Caco-2 (cell line): ENCODE results near the gene BBS7. TPM values are rescaled to one million over a fixed set of nuclear protein-coding genes. Genes with fewer than 3 reads are reported as not detected.

Experiments used
- BruUV-seq: library from RNA; stranded (reverse); fragments of 400-500 nt; replicated peaks from 2 replicates; lab custom pipeline; 2021; lab: Mats Ljungman, UMichigan
- CTCF ChIA-PET: fragments of 300-600 bp; sonication (Branson Sonifier 250); formaldehyde crosslinking; loops from one replicate; lab custom pipeline; 2022; ENCODE audit warnings: antibody characterized with exemption; lab: Charles Lee
- POLR2A ChIA-PET: fragments of 300-600 bp; sonication (Branson Sonifier 250); formaldehyde crosslinking; loops from one replicate; lab custom pipeline; 2022; ENCODE audit warnings: antibody characterized with exemption; lab: Charles Lee
- DNase-seq, 2 experiments: peaks; one replicate each; pipeline versions ENCODE4 v3.0.0 to v3.0.0-alpha.2; 2020 to 2022
- H3K27me3 ChIP-seq: replicated peaks from 2 replicates; pipeline ENCODE4 v1.6.0; 2011; ENCODE audit warnings: low read length; ENCODE audit not compliant: control insufficient read depth, insufficient read depth
- H3K36me3 ChIP-seq: 2 replicates; pipeline ENCODE4 v1.5.1; 2011; ENCODE audit warnings: low read length; ENCODE audit not compliant: control insufficient read depth, insufficient read depth
- H3K4me1 ChIP-seq: fragments of 250-450 bp; sonication (Bioruptor Pico); 2 replicates; pipeline ENCODE4 v1.5.1; 2020; ENCODE audit warnings: mild to moderate bottlenecking
- H3K4me3 ChIP-seq: 2 replicates; pipeline ENCODE4 v1.5.1; 2011; ENCODE audit warnings: low read depth, mild to moderate bottlenecking, control low read depth, low read length
- H3K9me3 ChIP-seq: fragments of 250-450 bp; sonication (Bioruptor Pico); 2 replicates; pipeline ENCODE4 v1.5.1; 2020; ENCODE audit warnings: mild to moderate bottlenecking, moderate library complexity
- H3K27ac Mint-ChIP-seq: one replicate; pipeline ENCODE4 v1.8.0; 2022; ENCODE audit warnings: mixed read lengths; ENCODE audit not compliant: unreplicated experiment
- H3K27me3 Mint-ChIP-seq: one replicate; pipeline ENCODE4 v1.8.0; 2022; ENCODE audit warnings: mixed read lengths; ENCODE audit not compliant: insufficient read depth, unreplicated experiment
- H3K36me3 Mint-ChIP-seq: one replicate; pipeline ENCODE4 v1.8.0; 2022; ENCODE audit warnings: mild to moderate bottlenecking, mixed read lengths; ENCODE audit not compliant: insufficient read depth, unreplicated experiment
- H3K4me1 Mint-ChIP-seq: one replicate; pipeline ENCODE4 v1.8.0; 2022; ENCODE audit warnings: low read depth, mixed read lengths; ENCODE audit not compliant: unreplicated experiment
- H3K4me3 Mint-ChIP-seq: one replicate; pipeline ENCODE4 v1.8.0; 2022; ENCODE audit warnings: mild to moderate bottlenecking, moderate library complexity, mixed read lengths; ENCODE audit not compliant: unreplicated experiment
- H3K9me3 Mint-ChIP-seq: one replicate; pipeline ENCODE4 v1.8.0; 2022; ENCODE audit warnings: mixed read lengths; ENCODE audit not compliant: unreplicated experiment
- CTCF ChIP-seq, 2 experiments: fragments of 200-600 bp in 1 of 2; IDR thresholded peaks; 1 replicate in 1 of 2; 2 replicates in 1 of 2; pipeline versions ENCODE4 v1.5.1 to v1.8.0; 2011 to 2022; ENCODE audit warnings: antibody characterized with exemption in 1 of 2, control low read depth in 1 of 2, inconsistent platforms in 1 of 2, low read depth in 1 of 2, low read length in 1 of 2, mild to moderate bottlenecking in 1 of 2, moderate library complexity in 1 of 2; ENCODE audit not compliant: insufficient read depth in 1 of 2, severe bottlenecking in 1 of 2, unreplicated experiment in 1 of 2
- intact Hi-C: fragments of 100-400 bp; cut with micrococcal nuclease; formaldehyde crosslinking; loops from one replicate; pipeline ENCODE4 v1.10.0; 2022; ENCODE audit not compliant: unreplicated experiment
- total RNA-seq: library from RNA; stranded (reverse); gene quantifications from 2 replicates; pipeline ENCODE4 v1.2.3, GENCODE V29; 2022

BBS7 gene
- total RNA-seq, 1 experiment from 2014 or later = 17.1 TPM

- intact Hi-C loops = no loop called here
- no peak for TF ChIP-seq CTCF (IDR thresholded peaks at IDR 0.05; ENCODE audit: insufficient read depth in 1 of 2, low read depth in 1 of 2, low read length in 1 of 2, severe bottlenecking in 1 of 2, unreplicated experiment in 1 of 2)
- ChIA-PET CTCF (no interaction called here), POLR2A (no interaction called here)
- H3K27me3 ChIP-seq = no peaks in the 10 kb centered on the region
- H3K9me3 ChIP-seq = no peaks in the 10 kb centered on the region
- H3K4me3 Mint-ChIP-seq = no peak overlapping the region
- peaks cover 6% of the 10 kb centered on the region for H3K27me3 Mint-ChIP-seq
- no peaks in the 10 kb centered on the region for H3K36me3 ChIP-seq
- peaks cover 17% of the 10 kb centered on the region; the same call in 1 of the 2 replicates for H3K4me1 ChIP-seq
- no peak overlapping the region for H3K4me3 ChIP-seq
- no peaks in the 10 kb centered on the region for H3K36me3 Mint-ChIP-seq
- no peaks in the 10 kb centered on the region for H3K9me3 Mint-ChIP-seq
- BruUV-seq = no TSS peak
- H3K4me1 Mint-ChIP-seq = peaks cover 10% of the 10 kb centered on the region
- no peak for DNase-seq
- no peak overlapping the region for H3K27ac Mint-ChIP-seq
Observed at GRCh38 chr4:121789960-121790829, 80.1 kb downstream of the BBS7 start.

- no peaks in the 10 kb centered on the region for H3K9me3 Mint-ChIP-seq
- peaks cover 6% of the 10 kb centered on the region for H3K27me3 Mint-ChIP-seq
- CTCF ChIA-PET = no interaction called here
- TF ChIP-seq CTCF (IDR thresholded peaks at IDR 0.05; ENCODE audit: insufficient read depth in 1 of 2, low read depth in 1 of 2, low read length in 1 of 2, severe bottlenecking in 1 of 2, unreplicated experiment in 1 of 2) = no peak
- no peaks in the 10 kb centered on the region for H3K9me3 ChIP-seq
- H3K4me3 ChIP-seq = no peak overlapping the region
- no TSS peak for BruUV-seq
- POLR2A ChIA-PET = no interaction called here
- no peak for DNase-seq
- peaks cover 11% of the 10 kb centered on the region; the same call in 1 of the 2 replicates for H3K4me1 ChIP-seq
- intact Hi-C loops = no loop called here
- H3K27ac Mint-ChIP-seq = no peak overlapping the region
- no peaks in the 10 kb centered on the region for H3K36me3 ChIP-seq
- H3K4me1 Mint-ChIP-seq = peaks cover 6% of the 10 kb centered on the region
- H3K36me3 Mint-ChIP-seq = no peaks in the 10 kb centered on the region
- no peak overlapping the region for H3K4me3 Mint-ChIP-seq
- no peaks in the 10 kb centered on the region for H3K27me3 ChIP-seq
Observed at GRCh38 chr4:121789455-121789854, 80.8 kb downstream of the BBS7 start.

GRCh38 chr4:121788896-121789295 is 81.4 kb downstream of the BBS7 start:
- peaks cover under 1% of the 10 kb centered on the region for H3K4me1 Mint-ChIP-seq
- Histone ChIP-seq H3K27me3 (no peaks in the 10 kb centered on the region), H3K36me3 (no peaks in the 10 kb centered on the region), H3K9me3 (no peaks in the 10 kb centered on the region), H3K4me3 (no peak overlapping the region), H3K4me1 (peaks cover 6% of the 10 kb centered on the region; the same call in 1 of the 2 replicates)
- H3K9me3 Mint-ChIP-seq = no peaks in the 10 kb centered on the region
- intact Hi-C loops = no loop called here
- no peak overlapping the region for H3K27ac Mint-ChIP-seq
- H3K27me3 Mint-ChIP-seq = peaks cover 6% of the 10 kb centered on the region
- no peak for DNase-seq
- ChIA-PET POLR2A (no interaction called here), CTCF (no interaction called here)
- H3K36me3 Mint-ChIP-seq = no peaks in the 10 kb centered on the region
- no peak overlapping the region for H3K4me3 Mint-ChIP-seq
- BruUV-seq = no TSS peak
- TF ChIP-seq CTCF (IDR thresholded peaks at IDR 0.05; ENCODE audit: insufficient read depth in 1 of 2, low read depth in 1 of 2, low read length in 1 of 2, severe bottlenecking in 1 of 2, unreplicated experiment in 1 of 2) = no peak
